Measurements from ENCODE around the gene ALK.

Gene ALK

DNA sequence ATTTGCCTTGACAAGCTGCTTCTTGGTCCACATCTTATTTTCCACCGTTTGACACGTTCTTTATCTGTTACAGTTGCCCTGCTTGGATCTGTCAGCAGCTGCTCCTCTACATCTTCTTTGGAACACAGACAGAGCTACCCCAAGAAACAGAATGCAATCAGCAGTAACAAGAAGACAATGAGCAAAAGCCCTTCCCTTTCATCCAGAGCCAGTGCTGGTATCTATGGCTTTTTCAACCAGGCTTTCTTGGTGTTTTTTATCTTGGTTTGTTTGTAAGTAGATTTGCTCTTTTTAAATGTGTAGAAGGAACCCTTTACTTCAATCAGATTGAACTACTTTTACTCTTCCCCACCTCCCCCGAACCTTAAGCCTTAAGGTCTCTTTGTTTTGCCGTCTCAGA lies 764.3 kb downstream of the ALK start:
- H3K4me2 ChIP-seq (ENCODE audit: low read length): no peak overlapping the region

DNA sequence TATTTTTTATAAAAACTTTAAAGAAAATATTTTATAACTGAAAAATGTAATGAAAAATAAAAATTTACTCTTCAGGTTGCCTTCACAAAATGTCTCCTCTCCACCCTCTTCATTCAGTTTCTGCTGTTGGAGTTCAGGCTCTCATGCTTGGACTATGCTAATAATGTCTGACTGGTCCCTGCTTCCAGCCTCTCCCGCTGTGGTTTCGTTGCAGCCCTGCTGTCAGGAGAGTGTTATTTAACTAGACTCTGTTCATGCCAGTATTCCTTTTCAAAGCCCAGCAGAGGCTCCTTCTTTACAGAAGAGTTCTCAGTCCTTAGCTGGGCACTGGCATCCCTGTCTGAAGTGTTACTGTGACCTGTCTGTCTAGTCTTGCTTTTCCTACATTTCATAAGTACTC lies 765.8 kb downstream of the ALK start:
- Histone ChIP-seq H3K4me1 (ENCODE audit: low read length) (no peaks in the 10 kb centered on the region), H4K20me1 (ENCODE audit: insufficient read depth, low read length) (no peaks in the 10 kb centered on the region), H3K79me2 (ENCODE audit: low read length) (no peaks in the 10 kb centered on the region), H3K36me3 (replicated peaks; ENCODE audit: low read depth, low read length) (no peaks in the 10 kb centered on the region), H3K27me3 (ENCODE audit: low read depth, low read length) (no peaks in the 10 kb centered on the region), H3K27ac (ENCODE audit: low read length) (no peak overlapping the region), H3K4me3 (ENCODE audit: low read length) (no peak overlapping the region), H3K9me3 (ENCODE audit: insufficient read depth, low read length) (no peaks in the 10 kb centered on the region), H3K9ac (ENCODE audit: low read length) (no peak overlapping the region), H3K4me2 (ENCODE audit: low read length) (no peak overlapping the region), H2AFZ (ENCODE audit: low read depth, low read length) (no peak overlapping the region)
- no peak for TF ChIP-seq EZH2phosphoT487 (IDR thresholded peaks at IDR 0.05; ENCODE audit: low read depth)
- TF ChIP-seq, protein P1, sequence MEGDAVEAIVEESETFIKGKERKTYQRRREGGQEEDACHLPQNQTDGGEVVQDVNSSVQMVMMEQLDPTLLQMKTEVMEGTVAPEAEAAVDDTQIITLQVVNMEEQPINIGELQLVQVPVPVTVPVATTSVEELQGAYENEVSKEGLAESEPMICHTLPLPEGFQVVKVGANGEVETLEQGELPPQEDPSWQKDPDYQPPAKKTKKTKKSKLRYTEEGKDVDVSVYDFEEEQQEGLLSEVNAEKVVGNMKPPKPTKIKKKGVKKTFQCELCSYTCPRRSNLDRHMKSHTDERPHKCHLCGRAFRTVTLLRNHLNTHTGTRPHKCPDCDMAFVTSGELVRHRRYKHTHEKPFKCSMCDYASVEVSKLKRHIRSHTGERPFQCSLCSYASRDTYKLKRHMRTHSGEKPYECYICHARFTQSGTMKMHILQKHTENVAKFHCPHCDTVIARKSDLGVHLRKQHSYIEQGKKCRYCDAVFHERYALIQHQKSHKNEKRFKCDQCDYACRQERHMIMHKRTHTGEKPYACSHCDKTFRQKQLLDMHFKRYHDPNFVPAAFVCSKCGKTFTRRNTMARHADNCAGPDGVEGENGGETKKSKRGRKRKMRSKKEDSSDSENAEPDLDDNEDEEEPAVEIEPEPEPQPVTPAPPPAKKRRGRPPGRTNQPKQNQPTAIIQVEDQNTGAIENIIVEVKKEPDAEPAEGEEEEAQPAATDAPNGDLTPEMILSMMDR (IDR thresholded peaks at IDR 0.05; ENCODE audit: low read depth, low read length): no peak

More for the DNA sequence above, 764.3 kb downstream of the ALK start:
- H3K4me3 ChIP-seq (ENCODE audit: low read length): no peak overlapping the region
- H3K36me3 ChIP-seq (replicated peaks; ENCODE audit: low read depth, low read length): no peaks in the 10 kb centered on the region
- TF ChIP-seq, protein P1 (IDR thresholded peaks at IDR 0.05; ENCODE audit: low read depth, low read length): no peak
- TF ChIP-seq EZH2phosphoT487 (IDR thresholded peaks at IDR 0.05; ENCODE audit: low read depth): no peak
- no peak overlapping the region for H3K9ac ChIP-seq (ENCODE audit: low read length)
- no peaks in the 10 kb centered on the region for H3K79me2 ChIP-seq (ENCODE audit: low read length)
- H4K20me1 ChIP-seq (ENCODE audit: insufficient read depth, low read length): no peaks in the 10 kb centered on the region
- no peaks in the 10 kb centered on the region for H3K9me3 ChIP-seq (ENCODE audit: insufficient read depth, low read length)
- no peaks in the 10 kb centered on the region for H3K27me3 ChIP-seq (ENCODE audit: low read depth, low read length)
- no peak overlapping the region for H2AFZ ChIP-seq (ENCODE audit: low read depth, low read length)
- no peak overlapping the region for H3K27ac ChIP-seq (ENCODE audit: low read length)
- H3K4me1 ChIP-seq (ENCODE audit: low read length): no peaks in the 10 kb centered on the region

- Histone ChIP-seq H2AFZ (ENCODE audit: low read depth, low read length) (no peak overlapping the region), H3K36me3 (replicated peaks; ENCODE audit: low read depth, low read length) (no peaks in the 10 kb centered on the region), H3K27ac (ENCODE audit: low read length) (no peak overlapping the region), H3K4me1 (ENCODE audit: low read length) (no peaks in the 10 kb centered on the region), H3K79me2 (ENCODE audit: low read length) (no peaks in the 10 kb centered on the region), H3K27me3 (ENCODE audit: low read depth, low read length) (no peaks in the 10 kb centered on the region), H3K9me3 (ENCODE audit: insufficient read depth, low read length) (no peaks in the 10 kb centered on the region), H3K9ac (ENCODE audit: low read length) (no peak overlapping the region), H3K4me2 (ENCODE audit: low read length) (no peak overlapping the region), H4K20me1 (ENCODE audit: insufficient read depth, low read length) (no peaks in the 10 kb centered on the region), H3K4me3 (ENCODE audit: low read length) (no peak overlapping the region)
- TF ChIP-seq, protein P1 (IDR thresholded peaks at IDR 0.05; ENCODE audit: low read depth, low read length): no peak
- TF ChIP-seq EZH2phosphoT487 (IDR thresholded peaks at IDR 0.05; ENCODE audit: low read depth): no peak
Observed at GRCh38 chr2:29154610-29155009, 766.8 kb downstream of the ALK start.

DNA sequence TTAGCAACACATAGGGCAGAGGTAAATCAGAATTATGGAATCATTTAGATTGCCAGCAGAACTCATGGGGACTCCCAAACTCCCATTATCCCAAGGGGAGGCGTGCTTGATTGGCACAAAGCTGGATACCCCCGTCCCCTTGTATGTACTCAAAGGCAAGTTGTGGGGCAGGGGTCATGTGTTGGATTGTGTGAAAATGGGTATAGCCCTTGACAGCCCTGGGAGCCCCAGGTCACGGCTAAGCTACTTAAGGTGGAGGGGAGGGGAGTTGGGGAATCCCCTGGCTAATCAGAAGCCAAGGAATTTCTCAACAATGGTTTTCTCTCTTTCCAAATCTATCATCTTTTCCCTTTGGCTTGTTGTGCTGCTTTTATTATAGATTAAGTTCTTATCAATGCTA lies 773.4 kb downstream of the ALK start:
- Histone ChIP-seq H3K9ac (ENCODE audit: low read length) (no peak overlapping the region), H3K36me3 (replicated peaks; ENCODE audit: low read depth, low read length) (no peaks in the 10 kb centered on the region), H3K27me3 (ENCODE audit: low read depth, low read length) (no peaks in the 10 kb centered on the region)

More for the DNA sequence above, 773.4 kb downstream of the ALK start:
- TF ChIP-seq EZH2phosphoT487 (IDR thresholded peaks at IDR 0.05; ENCODE audit: low read depth): no peak
- TF ChIP-seq, protein P1 (IDR thresholded peaks at IDR 0.05; ENCODE audit: low read depth, low read length): no peak
- no peak overlapping the region for H3K4me2 ChIP-seq (ENCODE audit: low read length)
- H2AFZ ChIP-seq (ENCODE audit: low read depth, low read length): no peak overlapping the region
- H3K9me3 ChIP-seq (ENCODE audit: insufficient read depth, low read length): no peaks in the 10 kb centered on the region
- H3K4me1 ChIP-seq (ENCODE audit: low read length): no peaks in the 10 kb centered on the region
- no peak overlapping the region for H3K27ac ChIP-seq (ENCODE audit: low read length)
- no peaks in the 10 kb centered on the region for H4K20me1 ChIP-seq (ENCODE audit: insufficient read depth, low read length)
- no peak overlapping the region for H3K4me3 ChIP-seq (ENCODE audit: low read length)
- H3K79me2 ChIP-seq (ENCODE audit: low read length): no peaks in the 10 kb centered on the region
